Measurements from ENCODE around the gene TRNAU1AP.
"Not testable (repeated sequence)": the region's sequence is repeated elsewhere in the genome, so short reads cannot be mapped to it uniquely, and the experiment has no call there.

Gene TRNAU1AP

GRCh38 chr1:28522537-28522936, 30.3 kb upstream of the TRNAU1AP start:
- not testable (repeated sequence) for FAIRE-seq

- not testable (repeated sequence) for FAIRE-seq
These were observed 27.8 kb upstream of the TRNAU1AP start for GRCh38 chr1:28525002-28525642.

GRCh38 chr1:28526886-28527285, 26.0 kb upstream of the TRNAU1AP start:
- FAIRE-seq = no peak

GRCh38 chr1:28530456-28530855, 22.4 kb upstream of the TRNAU1AP start:
- no peak for FAIRE-seq

- no peak for FAIRE-seq
These were observed 18.2 kb upstream of the TRNAU1AP start for GRCh38 chr1:28534671-28535070.

- FAIRE-seq = no peak
These were observed 17.7 kb upstream of the TRNAU1AP start for GRCh38 chr1:28535180-28535579.

GRCh38 chr1:28537457-28538199, 15.3 kb upstream of the TRNAU1AP start:
- no peak for FAIRE-seq

GRCh38 chr1:28538286-28538685, 14.6 kb upstream of the TRNAU1AP start:
- no peak for FAIRE-seq

- FAIRE-seq = no peak
These were observed 12.2 kb upstream of the TRNAU1AP start for GRCh38 chr1:28540651-28541050.

GRCh38 chr1:28541414-28542015, 11.4 kb upstream of the TRNAU1AP start:
- not testable (repeated sequence) for FAIRE-seq

- no peak for FAIRE-seq
These were observed 7.6 kb upstream of the TRNAU1AP start for GRCh38 chr1:28545246-28545628.

- no peak for FAIRE-seq
These were observed 4.6 kb upstream of the TRNAU1AP start for GRCh38 chr1:28548318-28548717.

- FAIRE-seq = no peak
These were observed 1.5 kb upstream of the TRNAU1AP start for GRCh38 chr1:28551381-28551780.

GRCh38 chr1:28560886-28561285, 8.0 kb downstream of the TRNAU1AP start:
- FAIRE-seq = no peak

- FAIRE-seq = no peak
These were observed 11.4 kb downstream of the TRNAU1AP start for GRCh38 chr1:28564310-28564709.

GRCh38 chr1:28565040-28565439, 12.2 kb downstream of the TRNAU1AP start:
- no peak for FAIRE-seq

GRCh38 chr1:28565726-28566125, 12.8 kb downstream of the TRNAU1AP start:
- no peak for FAIRE-seq

GRCh38 chr1:28566931-28567330, 14.0 kb downstream of the TRNAU1AP start:
- no peak for FAIRE-seq

- FAIRE-seq = no peak
These were observed 19.0 kb downstream of the TRNAU1AP start for GRCh38 chr1:28571911-28572310.

GRCh38 chr1:28572891-28573290, 20.0 kb downstream of the TRNAU1AP start:
- not testable (repeated sequence) for FAIRE-seq

GRCh38 chr1:28573564-28573963, 20.7 kb downstream of the TRNAU1AP start:
- no peak for FAIRE-seq

- no peak for FAIRE-seq
These were observed 24.3 kb downstream of the TRNAU1AP start for GRCh38 chr1:28577052-28577678.

GRCh38 chr1:28577738-28578536, 25.1 kb downstream of the TRNAU1AP start:
- FAIRE-seq = no peak

Data from A204.1 (cell line).